NB4 (cell line): ENCODE data around the gene GPR34.
"Not testable (repeated sequence)": the region's sequence is repeated elsewhere in the genome, so short reads cannot be mapped to it uniquely, and the experiment has no call there.

Experiments
- MAX ChIP-seq: IDR thresholded peaks from 2 replicates; pipeline ENCODE4 v1.6.1; 2011; ENCODE audit warnings: low read depth, low read length
- MYC ChIP-seq: IDR thresholded peaks from 2 replicates; pipeline ENCODE4 v1.6.1; 2011; ENCODE audit warnings: low read depth, low read length
- POLR2A ChIP-seq: IDR thresholded peaks from 2 replicates; pipeline ENCODE4 v1.6.1; 2011; ENCODE audit warnings: mild to moderate bottlenecking; ENCODE audit not compliant: insufficient read length; ENCODE audit errors: extremely low read depth
- TF ChIP-seq, protein P1 (sequence below): IDR thresholded peaks from one replicate; pipeline ENCODE4 v1.5.1; 2012; ENCODE audit warnings: low read depth, low read length

DNA sequence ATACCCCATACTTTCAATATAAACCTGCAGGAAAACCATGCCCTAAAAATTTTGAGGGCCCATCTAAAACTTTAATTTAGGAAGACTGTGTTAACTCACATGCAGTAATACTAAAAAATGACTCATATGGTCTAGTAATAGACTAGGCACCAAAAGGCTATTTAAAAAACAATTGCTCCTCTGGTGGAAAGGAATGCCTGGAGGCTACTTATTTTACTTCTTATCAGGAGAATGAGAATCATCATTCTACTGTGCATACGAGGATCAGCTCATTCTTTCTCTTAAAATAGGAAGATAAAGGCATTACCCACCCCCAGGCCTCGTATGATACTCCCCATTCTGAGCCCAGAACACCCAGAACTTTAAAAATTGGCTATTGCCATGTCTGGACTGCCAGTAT, 42.6 kb upstream of the GPR34 start:
- TF ChIP-seq, protein P1, sequence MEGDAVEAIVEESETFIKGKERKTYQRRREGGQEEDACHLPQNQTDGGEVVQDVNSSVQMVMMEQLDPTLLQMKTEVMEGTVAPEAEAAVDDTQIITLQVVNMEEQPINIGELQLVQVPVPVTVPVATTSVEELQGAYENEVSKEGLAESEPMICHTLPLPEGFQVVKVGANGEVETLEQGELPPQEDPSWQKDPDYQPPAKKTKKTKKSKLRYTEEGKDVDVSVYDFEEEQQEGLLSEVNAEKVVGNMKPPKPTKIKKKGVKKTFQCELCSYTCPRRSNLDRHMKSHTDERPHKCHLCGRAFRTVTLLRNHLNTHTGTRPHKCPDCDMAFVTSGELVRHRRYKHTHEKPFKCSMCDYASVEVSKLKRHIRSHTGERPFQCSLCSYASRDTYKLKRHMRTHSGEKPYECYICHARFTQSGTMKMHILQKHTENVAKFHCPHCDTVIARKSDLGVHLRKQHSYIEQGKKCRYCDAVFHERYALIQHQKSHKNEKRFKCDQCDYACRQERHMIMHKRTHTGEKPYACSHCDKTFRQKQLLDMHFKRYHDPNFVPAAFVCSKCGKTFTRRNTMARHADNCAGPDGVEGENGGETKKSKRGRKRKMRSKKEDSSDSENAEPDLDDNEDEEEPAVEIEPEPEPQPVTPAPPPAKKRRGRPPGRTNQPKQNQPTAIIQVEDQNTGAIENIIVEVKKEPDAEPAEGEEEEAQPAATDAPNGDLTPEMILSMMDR = not testable (repeated sequence)
- not testable (repeated sequence) for TF ChIP-seq POLR2A, MYC, MAX
